ENCODE results near the gene CD83.

DNA sequence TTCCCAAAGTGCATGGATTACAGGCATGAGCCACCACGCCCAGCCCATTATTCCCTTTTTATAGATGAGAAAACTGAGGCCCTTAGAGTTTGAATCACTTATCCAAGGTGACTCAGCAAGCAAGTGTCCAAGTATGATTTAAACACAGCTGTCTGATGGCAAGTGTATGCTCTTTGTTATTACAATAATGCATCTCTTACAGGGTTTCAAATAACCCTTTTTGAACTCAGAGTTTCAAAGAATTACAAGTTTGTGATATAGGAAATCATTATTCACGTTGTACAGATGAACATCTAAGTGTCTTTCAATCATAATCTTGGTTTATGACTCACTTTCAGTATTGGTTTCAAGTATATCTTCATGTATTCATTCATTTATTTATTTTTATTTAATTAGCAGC lies 63.0 kb downstream of the CD83 start:
- TF ChIP-seq, protein P1, sequence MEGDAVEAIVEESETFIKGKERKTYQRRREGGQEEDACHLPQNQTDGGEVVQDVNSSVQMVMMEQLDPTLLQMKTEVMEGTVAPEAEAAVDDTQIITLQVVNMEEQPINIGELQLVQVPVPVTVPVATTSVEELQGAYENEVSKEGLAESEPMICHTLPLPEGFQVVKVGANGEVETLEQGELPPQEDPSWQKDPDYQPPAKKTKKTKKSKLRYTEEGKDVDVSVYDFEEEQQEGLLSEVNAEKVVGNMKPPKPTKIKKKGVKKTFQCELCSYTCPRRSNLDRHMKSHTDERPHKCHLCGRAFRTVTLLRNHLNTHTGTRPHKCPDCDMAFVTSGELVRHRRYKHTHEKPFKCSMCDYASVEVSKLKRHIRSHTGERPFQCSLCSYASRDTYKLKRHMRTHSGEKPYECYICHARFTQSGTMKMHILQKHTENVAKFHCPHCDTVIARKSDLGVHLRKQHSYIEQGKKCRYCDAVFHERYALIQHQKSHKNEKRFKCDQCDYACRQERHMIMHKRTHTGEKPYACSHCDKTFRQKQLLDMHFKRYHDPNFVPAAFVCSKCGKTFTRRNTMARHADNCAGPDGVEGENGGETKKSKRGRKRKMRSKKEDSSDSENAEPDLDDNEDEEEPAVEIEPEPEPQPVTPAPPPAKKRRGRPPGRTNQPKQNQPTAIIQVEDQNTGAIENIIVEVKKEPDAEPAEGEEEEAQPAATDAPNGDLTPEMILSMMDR (IDR thresholded peaks at IDR 0.05; ENCODE audit: insufficient read depth, low read length): no peak
- TF ChIP-seq, protein P2, sequence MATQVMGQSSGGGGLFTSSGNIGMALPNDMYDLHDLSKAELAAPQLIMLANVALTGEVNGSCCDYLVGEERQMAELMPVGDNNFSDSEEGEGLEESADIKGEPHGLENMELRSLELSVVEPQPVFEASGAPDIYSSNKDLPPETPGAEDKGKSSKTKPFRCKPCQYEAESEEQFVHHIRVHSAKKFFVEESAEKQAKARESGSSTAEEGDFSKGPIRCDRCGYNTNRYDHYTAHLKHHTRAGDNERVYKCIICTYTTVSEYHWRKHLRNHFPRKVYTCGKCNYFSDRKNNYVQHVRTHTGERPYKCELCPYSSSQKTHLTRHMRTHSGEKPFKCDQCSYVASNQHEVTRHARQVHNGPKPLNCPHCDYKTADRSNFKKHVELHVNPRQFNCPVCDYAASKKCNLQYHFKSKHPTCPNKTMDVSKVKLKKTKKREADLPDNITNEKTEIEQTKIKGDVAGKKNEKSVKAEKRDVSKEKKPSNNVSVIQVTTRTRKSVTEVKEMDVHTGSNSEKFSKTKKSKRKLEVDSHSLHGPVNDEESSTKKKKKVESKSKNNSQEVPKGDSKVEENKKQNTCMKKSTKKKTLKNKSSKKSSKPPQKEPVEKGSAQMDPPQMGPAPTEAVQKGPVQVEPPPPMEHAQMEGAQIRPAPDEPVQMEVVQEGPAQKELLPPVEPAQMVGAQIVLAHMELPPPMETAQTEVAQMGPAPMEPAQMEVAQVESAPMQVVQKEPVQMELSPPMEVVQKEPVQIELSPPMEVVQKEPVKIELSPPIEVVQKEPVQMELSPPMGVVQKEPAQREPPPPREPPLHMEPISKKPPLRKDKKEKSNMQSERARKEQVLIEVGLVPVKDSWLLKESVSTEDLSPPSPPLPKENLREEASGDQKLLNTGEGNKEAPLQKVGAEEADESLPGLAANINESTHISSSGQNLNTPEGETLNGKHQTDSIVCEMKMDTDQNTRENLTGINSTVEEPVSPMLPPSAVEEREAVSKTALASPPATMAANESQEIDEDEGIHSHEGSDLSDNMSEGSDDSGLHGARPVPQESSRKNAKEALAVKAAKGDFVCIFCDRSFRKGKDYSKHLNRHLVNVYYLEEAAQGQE (IDR thresholded peaks at IDR 0.05; ENCODE audit: insufficient replicate concordance, low read depth): no peak
- TF ChIP-seq POLR2AphosphoS5 (IDR thresholded peaks at IDR 0.05; ENCODE audit: low read depth): no peak
- no peak for TF ChIP-seq GABPA (IDR thresholded peaks at IDR 0.05; ENCODE audit: low read depth)
